ENCODE measurements around the gene SASH1. TPM values are rescaled to one million over a fixed set of nuclear protein-coding genes. Genes with fewer than 3 reads are reported as not detected.

The SASH1 gene
- total RNA-seq, 4 donors from 2014 or later: 55.3 to 118 (median 79.6) TPM

DNA sequence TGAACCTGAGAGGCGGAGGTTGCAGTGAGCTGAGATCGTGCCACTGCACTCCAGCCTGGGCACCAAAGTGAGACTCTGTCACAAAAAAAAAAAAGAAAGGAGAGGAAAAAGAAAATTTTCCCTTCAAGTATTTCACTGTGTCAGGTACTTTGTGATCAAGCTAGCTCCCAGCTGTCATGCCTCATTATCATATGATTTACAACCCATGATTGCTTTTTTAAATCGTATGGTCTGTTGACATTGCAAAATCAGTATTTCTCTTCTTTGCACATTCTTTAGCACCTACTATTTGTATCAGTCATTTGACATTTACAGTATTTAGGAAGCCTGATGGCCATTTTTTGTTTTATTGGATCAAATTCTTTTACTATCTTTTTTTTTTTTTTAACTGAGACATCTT is 22.4 kb downstream of the SASH1 start:
- Histone ChIP-seq H3K27me3 (no peaks in the 10 kb centered on the region), H3K36me3 (no peaks in the 10 kb centered on the region), H3K27ac (peak overlapping the region; percentile 20 to 80 (median 72)), H3K9me3 (no peaks in the 10 kb centered on the region), H3K4me3 (no peak overlapping the region), H3K4me1 (peaks cover 14 to 92% (median 39%) of the 10 kb centered on the region in 3 donors)
- WGBS, 2 donors: 62 to 69% methylated on average over 3 of the region's 3 CpGs
- intact Hi-C loops (cut with DNase I): no loop called here
- TF ChIP-seq, protein P1, sequence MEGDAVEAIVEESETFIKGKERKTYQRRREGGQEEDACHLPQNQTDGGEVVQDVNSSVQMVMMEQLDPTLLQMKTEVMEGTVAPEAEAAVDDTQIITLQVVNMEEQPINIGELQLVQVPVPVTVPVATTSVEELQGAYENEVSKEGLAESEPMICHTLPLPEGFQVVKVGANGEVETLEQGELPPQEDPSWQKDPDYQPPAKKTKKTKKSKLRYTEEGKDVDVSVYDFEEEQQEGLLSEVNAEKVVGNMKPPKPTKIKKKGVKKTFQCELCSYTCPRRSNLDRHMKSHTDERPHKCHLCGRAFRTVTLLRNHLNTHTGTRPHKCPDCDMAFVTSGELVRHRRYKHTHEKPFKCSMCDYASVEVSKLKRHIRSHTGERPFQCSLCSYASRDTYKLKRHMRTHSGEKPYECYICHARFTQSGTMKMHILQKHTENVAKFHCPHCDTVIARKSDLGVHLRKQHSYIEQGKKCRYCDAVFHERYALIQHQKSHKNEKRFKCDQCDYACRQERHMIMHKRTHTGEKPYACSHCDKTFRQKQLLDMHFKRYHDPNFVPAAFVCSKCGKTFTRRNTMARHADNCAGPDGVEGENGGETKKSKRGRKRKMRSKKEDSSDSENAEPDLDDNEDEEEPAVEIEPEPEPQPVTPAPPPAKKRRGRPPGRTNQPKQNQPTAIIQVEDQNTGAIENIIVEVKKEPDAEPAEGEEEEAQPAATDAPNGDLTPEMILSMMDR (IDR thresholded peaks at IDR 0.05): no peak
- no peak for TF ChIP-seq POLR2A (IDR thresholded peaks at IDR 0.05)
- DNase-seq: no peak

DNA sequence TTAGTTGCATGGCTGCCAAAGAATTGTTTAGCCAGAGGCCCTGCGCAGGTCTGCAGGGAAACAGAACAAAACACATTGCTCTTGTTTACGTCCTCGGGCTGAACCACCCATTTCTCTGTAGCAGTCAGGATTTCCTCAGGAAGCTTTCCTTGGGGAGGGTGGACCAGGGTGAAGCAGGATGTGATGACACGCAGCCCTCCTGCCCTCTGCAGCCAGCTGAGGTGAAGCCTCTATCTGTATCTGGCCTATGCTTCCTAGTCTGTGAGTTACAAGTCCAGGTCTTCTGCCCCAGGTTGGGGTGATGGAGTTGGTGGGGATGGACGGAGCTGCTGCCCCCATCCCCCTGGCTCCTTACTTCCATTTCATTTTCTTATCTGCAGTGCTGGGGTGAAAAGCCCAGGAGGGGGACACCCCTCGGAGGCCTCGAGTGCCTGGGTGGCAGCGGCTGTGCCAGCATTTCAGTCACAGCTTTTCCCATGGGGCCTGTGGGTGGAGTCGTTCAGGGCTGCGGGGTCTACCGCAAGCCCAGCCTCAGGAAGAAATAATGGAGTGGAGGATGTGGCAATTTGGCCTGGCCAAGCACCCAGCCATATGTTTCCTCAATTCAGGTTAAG is 24.9 kb downstream of the SASH1 start:
- DNase-seq: no peak
- H3K27me3 ChIP-seq: no peaks in the 10 kb centered on the region
- no peak overlapping the region for H3K4me3 ChIP-seq
- TF ChIP-seq, protein P1 (IDR thresholded peaks at IDR 0.05): no peak
- TF ChIP-seq POLR2A (IDR thresholded peaks at IDR 0.05): no peak
- no peaks in the 10 kb centered on the region for H3K9me3 ChIP-seq
- WGBS, 2 donors: 35 to 37% methylated on average over 6 to 9 of the region's 11 CpGs
- peak overlapping the region; percentile 60 to 82 (median 78) for H3K27ac ChIP-seq
- peaks cover 19 to 99% (median 52%) of the 10 kb centered on the region in 3 donors for H3K4me1 ChIP-seq
- H3K36me3 ChIP-seq: no peaks in the 10 kb centered on the region
- intact Hi-C loops (cut with DNase I): no loop called here

DNA sequence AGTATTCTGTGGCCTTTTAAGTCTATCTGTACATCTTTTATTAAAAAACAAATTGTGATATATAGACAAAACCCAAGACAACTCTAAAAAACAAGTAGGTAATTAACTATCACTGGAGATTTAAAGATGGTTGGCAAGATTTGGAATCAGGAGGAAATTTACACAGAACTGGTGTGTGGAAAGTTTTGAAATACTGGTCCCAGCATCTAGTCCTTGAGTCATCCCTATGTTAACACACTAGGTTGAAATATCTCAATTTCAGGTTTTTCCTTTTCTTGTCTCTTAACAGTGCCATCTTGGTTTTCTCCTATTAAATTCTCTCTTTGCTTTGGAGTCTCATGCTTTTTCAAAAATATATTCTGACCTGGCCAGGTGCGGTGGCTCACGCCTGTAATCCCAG is 27.5 kb downstream of the SASH1 start:
- WGBS, 2 donors: 67 to 94% methylated on average over 1 to 2 of the region's 2 CpGs
- no peak for DNase-seq
- Histone ChIP-seq H3K27me3 (no peaks in the 10 kb centered on the region), H3K9me3 (no peaks in the 10 kb centered on the region), H3K36me3 (no peaks in the 10 kb centered on the region), H3K27ac (peak overlapping the region in 2 of 4 donors; percentile 77 to 80), H3K4me1 (peaks cover 22 to 99% (median 66%) of the 10 kb centered on the region in 3 donors), H3K4me3 (no peak overlapping the region)
- TF ChIP-seq POLR2A (IDR thresholded peaks at IDR 0.05): no peak
- TF ChIP-seq, protein P1 (IDR thresholded peaks at IDR 0.05): no peak
- intact Hi-C loops (cut with DNase I): no loop called here

DNA sequence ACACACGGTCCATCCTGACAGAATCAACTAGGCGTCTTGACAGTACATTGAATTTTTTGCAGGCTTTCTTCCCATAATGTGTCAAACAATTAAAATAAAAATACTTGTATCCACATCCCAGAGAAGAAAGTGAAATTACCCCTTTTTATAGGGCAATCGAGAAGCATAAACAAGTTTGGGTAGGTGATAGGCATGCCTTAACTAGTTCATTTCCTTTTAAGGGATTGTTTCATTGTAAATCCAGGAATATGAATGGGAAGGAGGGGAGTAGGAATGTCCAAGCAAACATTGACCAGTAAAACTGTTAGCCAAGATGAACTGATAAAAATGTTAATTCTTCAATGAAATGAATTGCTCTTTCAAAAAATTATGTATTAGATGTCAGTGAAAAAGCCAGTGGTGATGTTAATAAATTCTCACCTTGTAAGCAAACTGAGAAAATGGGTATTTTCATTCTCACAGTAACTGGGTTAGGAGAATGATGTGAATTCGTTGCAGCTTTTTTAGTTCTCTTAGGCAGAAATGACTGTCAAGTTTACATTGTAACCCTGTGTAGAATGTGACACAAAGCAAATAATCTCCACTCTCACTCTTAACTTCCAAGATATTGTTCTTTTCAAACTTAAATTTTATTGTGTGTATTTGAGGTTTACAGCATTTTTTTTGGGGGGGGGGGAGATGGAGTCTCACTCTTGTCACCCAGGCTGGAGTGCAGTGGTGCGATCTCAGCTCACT is 31.6 kb downstream of the SASH1 start:
- no peaks in the 10 kb centered on the region for H3K9me3 ChIP-seq
- WGBS, 2 donors: 46 to 58% methylated on average over 5 of the region's 5 CpGs
- no peak for DNase-seq
- no peak for TF ChIP-seq POLR2A (IDR thresholded peaks at IDR 0.05)
- TF ChIP-seq, protein P1 (IDR thresholded peaks at IDR 0.05): no peak
- H3K27ac ChIP-seq: peak overlapping the region in 3 of 4 donors; percentile 7 to 80 (median 57)
- H3K36me3 ChIP-seq: peaks cover 0 to 7% (median 0%) of the 10 kb centered on the region in 3 donors
- H3K4me1 ChIP-seq: peaks cover 7 to 89% (median 36%) of the 10 kb centered on the region in 3 donors
- no peaks in the 10 kb centered on the region for H3K27me3 ChIP-seq
- intact Hi-C loops (cut with DNase I): no loop called here
- no peak overlapping the region for H3K4me3 ChIP-seq

DNA sequence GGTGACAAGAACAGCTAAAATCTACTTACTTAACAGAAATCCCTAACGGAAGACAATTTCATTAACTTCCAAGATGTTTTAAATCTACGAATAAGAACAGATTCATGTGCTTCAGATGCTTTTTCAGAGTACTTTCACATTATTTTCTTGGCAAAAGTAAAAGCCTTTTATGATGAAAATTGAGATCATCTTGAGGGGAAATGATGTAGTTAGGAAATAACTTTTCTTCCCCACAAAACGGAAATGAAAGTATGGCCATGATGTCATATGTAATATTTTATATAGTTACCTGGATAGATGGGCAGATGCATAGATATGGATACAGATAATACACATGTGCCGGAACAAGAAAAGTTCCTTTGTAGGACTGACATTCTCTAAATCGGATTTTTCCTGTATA is 32.8 kb downstream of the SASH1 start:
- Histone ChIP-seq H3K27me3 (no peaks in the 10 kb centered on the region), H3K9me3 (no peaks in the 10 kb centered on the region), H3K36me3 (peaks cover 0 to 7% (median 0%) of the 10 kb centered on the region in 3 donors), H3K27ac (peak overlapping the region in 1 of 4 donors; percentile 46), H3K4me3 (no peak overlapping the region), H3K4me1 (peaks cover 7 to 91% (median 43%) of the 10 kb centered on the region in 3 donors)
- no peak for DNase-seq
- no peak for TF ChIP-seq POLR2A (IDR thresholded peaks at IDR 0.05)
- TF ChIP-seq, protein P1 (IDR thresholded peaks at IDR 0.05): no peak
- 79% methylated on average over 5 of the region's 5 CpGs for WGBS, 2 donors
- intact Hi-C loops (cut with DNase I): no loop called here

Measured in esophagus squamous epithelium (tissue), 5 donors.